SU-DHL-6 (cell line): ENCODE data around the gene CNFN.
"Not testable (repeated sequence)": the region's sequence is repeated elsewhere in the genome, so short reads cannot be mapped to it uniquely, and the experiment has no call there.

Experiments used
- EZH2phosphoT487 ChIP-seq: fragments of 200-600 bp; sonication (generic), shearing (Covaris generic); conservative IDR thresholded peaks from 2 replicates; pipeline ENCODE4 v1.6.1; 2018; ENCODE audit warnings: mild to moderate bottlenecking, antibody characterized with exemption, low read length, moderate library complexity, mixed read lengths
- TF ChIP-seq, protein P1 (sequence below): fragments of 200-600 bp; sonication (generic); IDR thresholded peaks from one replicate; pipeline ENCODE4 v1.5.1; 2017; ENCODE audit warnings: antibody characterized with exemption, mild to moderate bottlenecking, low read length, moderate library complexity; ENCODE audit not compliant: insufficient read depth, poor library complexity, severe bottlenecking

DNA sequence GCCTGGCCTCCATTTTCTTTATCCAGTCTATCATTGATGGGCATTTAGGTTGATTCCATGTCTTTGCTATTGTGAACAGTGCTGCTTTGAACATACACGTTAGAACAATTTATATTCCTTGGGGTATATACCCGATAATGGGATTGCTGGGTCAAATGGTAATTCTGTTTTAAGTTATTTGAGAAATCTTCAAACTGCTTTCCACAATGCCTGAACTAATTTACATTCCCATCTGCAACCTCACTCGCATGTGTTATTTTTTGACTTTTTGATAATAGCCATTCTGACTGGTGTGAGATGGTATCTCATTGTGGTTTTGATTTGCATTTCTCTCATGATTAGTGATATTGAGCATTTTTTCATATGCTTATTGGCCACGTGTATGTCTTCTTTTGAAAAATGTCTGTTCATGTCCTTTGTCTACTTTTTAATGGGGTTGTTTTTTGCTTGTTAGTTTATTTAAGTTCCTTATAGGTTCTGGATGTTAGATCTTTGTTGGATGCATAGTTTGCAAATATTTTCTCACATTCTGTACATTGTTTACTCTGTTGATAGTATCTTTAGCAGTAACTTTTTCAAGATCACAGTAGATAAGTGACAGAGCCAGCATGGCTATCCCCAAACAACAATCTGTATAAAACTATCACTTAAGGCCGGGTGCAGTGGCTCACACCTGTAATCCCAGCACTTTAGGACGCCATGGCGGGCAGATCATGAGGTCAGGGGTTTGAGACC is 50.8 kb downstream of the CNFN start:
- TF ChIP-seq, protein P1, sequence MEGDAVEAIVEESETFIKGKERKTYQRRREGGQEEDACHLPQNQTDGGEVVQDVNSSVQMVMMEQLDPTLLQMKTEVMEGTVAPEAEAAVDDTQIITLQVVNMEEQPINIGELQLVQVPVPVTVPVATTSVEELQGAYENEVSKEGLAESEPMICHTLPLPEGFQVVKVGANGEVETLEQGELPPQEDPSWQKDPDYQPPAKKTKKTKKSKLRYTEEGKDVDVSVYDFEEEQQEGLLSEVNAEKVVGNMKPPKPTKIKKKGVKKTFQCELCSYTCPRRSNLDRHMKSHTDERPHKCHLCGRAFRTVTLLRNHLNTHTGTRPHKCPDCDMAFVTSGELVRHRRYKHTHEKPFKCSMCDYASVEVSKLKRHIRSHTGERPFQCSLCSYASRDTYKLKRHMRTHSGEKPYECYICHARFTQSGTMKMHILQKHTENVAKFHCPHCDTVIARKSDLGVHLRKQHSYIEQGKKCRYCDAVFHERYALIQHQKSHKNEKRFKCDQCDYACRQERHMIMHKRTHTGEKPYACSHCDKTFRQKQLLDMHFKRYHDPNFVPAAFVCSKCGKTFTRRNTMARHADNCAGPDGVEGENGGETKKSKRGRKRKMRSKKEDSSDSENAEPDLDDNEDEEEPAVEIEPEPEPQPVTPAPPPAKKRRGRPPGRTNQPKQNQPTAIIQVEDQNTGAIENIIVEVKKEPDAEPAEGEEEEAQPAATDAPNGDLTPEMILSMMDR, result not testable (repeated sequence)
- TF ChIP-seq EZH2phosphoT487, result not testable (repeated sequence)
